Erythroblast (primary cell): ENCODE data around the gene MRPS17.

Experiments used
- GATA1 ChIP-seq: IDR thresholded peaks from 2 replicates; pipeline ENCODE4 v1.6.1; 2011; ENCODE audit warnings: low read depth, mild to moderate bottlenecking, control low read depth, low read length, moderate library complexity
- POLR2A ChIP-seq: IDR thresholded peaks from 2 replicates; pipeline ENCODE4 v1.6.1; 2011; ENCODE audit warnings: mild to moderate bottlenecking, low read length

DNA sequence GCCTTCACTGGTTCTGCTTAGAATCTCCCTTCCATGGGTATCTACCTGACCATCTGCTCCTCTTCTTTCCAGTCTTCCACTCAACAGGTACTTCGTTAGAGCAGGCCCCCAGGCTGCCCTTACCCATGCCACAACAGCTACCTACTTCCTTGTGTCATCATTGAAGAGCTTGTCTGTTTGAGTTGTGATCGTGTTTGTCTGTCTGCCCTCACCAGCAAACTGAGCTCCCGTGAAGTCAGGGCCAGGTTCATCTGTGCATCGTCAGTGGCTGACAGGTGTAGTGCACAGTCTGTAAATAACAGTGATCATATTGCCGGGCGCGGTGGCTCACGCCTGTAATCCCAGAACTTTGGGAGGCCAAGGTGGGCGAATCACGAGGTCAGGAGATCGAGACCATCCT, 17.7 kb downstream of the MRPS17 start:
- TF ChIP-seq POLR2A (no peak), GATA1 (no peak)
